ENCODE data around the gene CAMTA1. TPM values are rescaled to one million over a fixed set of nuclear protein-coding genes. Genes with fewer than 3 reads are reported as not detected.

The CAMTA1 gene
- total RNA-seq, 1 experiment from 2014 or later = 69.5 TPM

DNA sequence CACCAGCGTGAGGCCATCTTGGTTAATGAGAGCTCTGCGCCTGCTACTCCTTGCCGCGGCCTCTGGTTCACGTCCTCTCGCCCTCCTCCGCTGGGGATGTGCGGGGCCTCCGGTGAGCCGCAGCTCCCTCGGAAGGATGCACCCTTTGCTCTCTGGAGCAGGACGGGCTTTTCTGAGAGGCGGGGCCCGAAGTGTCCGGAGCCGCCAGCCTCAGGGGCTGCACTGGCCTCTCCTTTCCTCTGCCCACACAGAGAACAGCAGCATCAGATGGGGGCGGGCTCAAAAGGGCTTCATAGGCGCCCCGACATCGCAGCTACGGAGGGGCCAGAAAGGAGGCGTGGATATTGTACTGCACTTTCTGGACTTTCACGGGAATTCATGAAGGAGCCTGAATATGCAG lies 284.7 kb downstream of the CAMTA1 start:
- H3K4me2 ChIP-seq (ENCODE audit: low read length) = peak overlapping the region; percentile 46
- CTCF ChIA-PET = interaction anchor here (0.6 to 2.6 kb wide), 15 partner anchors 8 to 577 kb away, joined by 3 to 14 read pairs (median 3); partner anchors contain the start of gene CAMTA1
- no TSS peak for BruUV-seq (replicated peaks)
- no peaks in the 10 kb centered on the region for H3K79me2 ChIP-seq (ENCODE audit: insufficient read depth, low read length)
- ATAC-seq (peak; percentile 32), DNase-seq (ENCODE audit: low read depth, low spot score) (no peak)
- no peak overlapping the region for H3K27ac ChIP-seq (ENCODE audit: low read depth, low read length)
- intact Hi-C loops (cut with micrococcal nuclease) = loop anchor here (2.0 to 10.0 kb wide), 3 partner anchors 275 to 545 kb away; no protein-coding TSS in a partner anchor
- no peaks in the 10 kb centered on the region for H4K20me1 ChIP-seq (ENCODE audit: insufficient read depth)
- no peak overlapping the region for H3K9ac ChIP-seq (ENCODE audit: low read length)
- no peaks in the 10 kb centered on the region for H3K9me2 ChIP-seq (ENCODE audit: insufficient read depth)
- POLR2A ChIA-PET = no interaction called here
- H3K36me3 ChIP-seq (ENCODE audit: control insufficient read depth in 1 of 2, insufficient read depth in 2 of 2, low read length in 2 of 2) = no peaks in the 10 kb centered on the region
- peak overlapping the region; percentile 31 for H2AFZ ChIP-seq (ENCODE audit: low read depth, low read length, poor library complexity, severe bottlenecking)
- TF ChIP-seq SP1 (IDR thresholded peaks at IDR 0.05; ENCODE audit: low read depth) (no peak), ZBTB33 (IDR thresholded peaks at IDR 0.05; ENCODE audit: extremely low read depth, insufficient replicate concordance, low read length) (no peak), POLR2AphosphoS5 (IDR thresholded peaks at IDR 0.05; ENCODE audit: low read depth, low read length) (no peak), YY1 (IDR thresholded peaks at IDR 0.05; ENCODE audit: extremely low read depth, insufficient replicate concordance, low read depth, low read length) (no peak), CEBPB (IDR thresholded peaks at IDR 0.05; ENCODE audit: low read depth) (no peak), SIN3A (IDR thresholded peaks at IDR 0.05; ENCODE audit: low read depth) (no peak), ZFX (IDR thresholded peaks at IDR 0.05) (no peak), RAD21 (IDR thresholded peaks at IDR 0.05; ENCODE audit: low read depth) (no peak), EGR1 (IDR thresholded peaks at IDR 0.05; ENCODE audit: low read depth) (no peak), SRF (IDR thresholded peaks at IDR 0.05; ENCODE audit: low read depth) (no peak)
- TF ChIP-seq, protein P1, sequence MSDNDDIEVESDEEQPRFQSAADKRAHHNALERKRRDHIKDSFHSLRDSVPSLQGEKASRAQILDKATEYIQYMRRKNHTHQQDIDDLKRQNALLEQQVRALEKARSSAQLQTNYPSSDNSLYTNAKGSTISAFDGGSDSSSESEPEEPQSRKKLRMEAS (IDR thresholded peaks at IDR 0.05) = no peak
- TF ChIP-seq, protein P2, sequence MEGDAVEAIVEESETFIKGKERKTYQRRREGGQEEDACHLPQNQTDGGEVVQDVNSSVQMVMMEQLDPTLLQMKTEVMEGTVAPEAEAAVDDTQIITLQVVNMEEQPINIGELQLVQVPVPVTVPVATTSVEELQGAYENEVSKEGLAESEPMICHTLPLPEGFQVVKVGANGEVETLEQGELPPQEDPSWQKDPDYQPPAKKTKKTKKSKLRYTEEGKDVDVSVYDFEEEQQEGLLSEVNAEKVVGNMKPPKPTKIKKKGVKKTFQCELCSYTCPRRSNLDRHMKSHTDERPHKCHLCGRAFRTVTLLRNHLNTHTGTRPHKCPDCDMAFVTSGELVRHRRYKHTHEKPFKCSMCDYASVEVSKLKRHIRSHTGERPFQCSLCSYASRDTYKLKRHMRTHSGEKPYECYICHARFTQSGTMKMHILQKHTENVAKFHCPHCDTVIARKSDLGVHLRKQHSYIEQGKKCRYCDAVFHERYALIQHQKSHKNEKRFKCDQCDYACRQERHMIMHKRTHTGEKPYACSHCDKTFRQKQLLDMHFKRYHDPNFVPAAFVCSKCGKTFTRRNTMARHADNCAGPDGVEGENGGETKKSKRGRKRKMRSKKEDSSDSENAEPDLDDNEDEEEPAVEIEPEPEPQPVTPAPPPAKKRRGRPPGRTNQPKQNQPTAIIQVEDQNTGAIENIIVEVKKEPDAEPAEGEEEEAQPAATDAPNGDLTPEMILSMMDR (IDR thresholded peaks at IDR 0.05 in 2 of 3, conservative IDR thresholded peaks at IDR 0.05 in 1 of 3; ENCODE audit: borderline replicate concordance in 1 of 3, insufficient read depth in 1 of 3, low read depth in 2 of 3, low read length in 2 of 3) = no peak
- RAD21 ChIA-PET (ENCODE audit: low non-redundant PET in 1 of 2, low total read pairs in 2 of 2, uncharacterized antibody in 2 of 2, unreplicated experiment in 2 of 2) = interaction anchor here in 1 of 2 experiments (0.8 to 1.2 kb wide), 2 partner anchors 138 to 350 kb away, joined by 3 to 4 read pairs; no protein-coding TSS in a partner anchor
- no peak overlapping the region for H3K4me3 ChIP-seq (replicated peaks in 1 of 2; ENCODE audit: low read depth in 1 of 2, low read length in 2 of 2)
- H3K9me3 ChIP-seq (ENCODE audit: control insufficient read depth in 1 of 2, insufficient read depth in 1 of 2, low read depth in 1 of 2, low read length in 2 of 2) = no peaks in the 10 kb centered on the region
- peaks cover 37% of the 10 kb centered on the region; the same call in 1 of the 2 replicates for H3K27me3 ChIP-seq (ENCODE audit: insufficient read depth, low read length)
- 0 out of 4 replicates have a peak, but pooled peaks cover 0 to 4% of the 10 kb centered on the region in 2 experiments for H3K4me1 ChIP-seq (ENCODE audit: control insufficient read depth in 1 of 2, insufficient read depth in 2 of 2, low read length in 2 of 2)

Data from HCT116 (cell line).